B cell (primary cell): ENCODE data around the gene SALL4. TPM values are rescaled to one million over a fixed set of nuclear protein-coding genes. Genes with fewer than 3 reads are reported as not detected.
"Not testable (repeated sequence)": the region's sequence is repeated elsewhere in the genome, so short reads cannot be mapped to it uniquely, and the experiment has no call there.

Experiments
- ATAC-seq: fragments of 200-7000 bp; cut with Tn5 transposase; one replicate; pipeline ENCODE4 v1.10.0; 2021; ENCODE audit warnings: low read depth, mild to moderate bottlenecking, moderate number of reproducible peaks, moderate library complexity
- CTCF ChIA-PET: fragments of 350-600 bp; sonication (Branson Sonifier 250); formaldehyde crosslinking; loops from one replicate; lab custom pipeline; 2021; ENCODE audit warnings: antibody characterized with exemption, inconsistent platforms; lab: Charles Lee
- POLR2A ChIA-PET: fragments of 350-600 bp; sonication (Branson Sonifier 250); formaldehyde crosslinking; loops from one replicate; lab custom pipeline; 2021; ENCODE audit warnings: antibody characterized with exemption; lab: Charles Lee
- DNase-seq: peaks from one replicate; pipeline ENCODE4 v3.0.0; 2013
- H2AFZ ChIP-seq: 2 replicates; pipeline ENCODE4 v1.6.1; 2012; ENCODE audit warnings: mild to moderate bottlenecking, low read depth, low read length; ENCODE audit not compliant: insufficient read depth, poor library complexity, severe bottlenecking
- H3K27ac ChIP-seq, 2 donors: 1 replicate in 1 of 2; 2 replicates in 1 of 2; pipeline ENCODE4 v1.5.1; 2012 to 2013; ENCODE audit warnings: low read length in 2 of 2, mild to moderate bottlenecking in 2 of 2, moderate library complexity in 1 of 2
- H3K27me3 ChIP-seq, 4 experiments: fragments of 200-600 bp in 1 of 4; sonication (generic) in 1 of 4; replicated peaks in 1 of 4; 1 replicate in 2 of 4; 2 replicates in 2 of 4; pipeline versions ENCODE4 v1.6.1 to v1.7.0; 2013 to 2016; ENCODE audit warnings: low read length in 3 of 4, mild to moderate bottlenecking in 2 of 4, mixed read lengths in 1 of 4, moderate library complexity in 1 of 4; ENCODE audit not compliant: insufficient read depth in 4 of 4, control insufficient read depth in 3 of 4; ENCODE audit errors: control extremely low read depth in 1 of 4
- H3K36me3 ChIP-seq, 2 experiments: replicated peaks in 1 of 2; 1 replicate in 1 of 2; 2 replicates in 1 of 2; pipeline versions ENCODE4 v1.6.1 to v1.7.1; 2013; ENCODE audit warnings: low read length in 1 of 2; ENCODE audit not compliant: insufficient read depth in 2 of 2, control insufficient read depth in 1 of 2; ENCODE audit errors: control extremely low read depth in 1 of 2, extremely low read depth in 1 of 2
- H3K4me1 ChIP-seq, 2 donors: fragments of 200-600 bp in 1 of 2; sonication (generic) in 1 of 2; 1 replicate in 1 of 2; 2 replicates in 1 of 2; pipeline versions ENCODE4 v1.5.1 to v1.6.1; 2013 to 2017; ENCODE audit warnings: low read length in 2 of 2; ENCODE audit not compliant: control insufficient read depth in 2 of 2, insufficient read depth in 2 of 2
- H3K4me2 ChIP-seq: replicated peaks from 2 replicates; pipeline ENCODE3; 2012; ENCODE audit warnings: mild to moderate bottlenecking, low read depth, low read length; ENCODE audit not compliant: poor library complexity, severe bottlenecking
- H3K4me3 ChIP-seq, 5 experiments: fragments of 200-600 bp in 1 of 5; sonication (generic) in 1 of 5; 1 replicate in 3 of 5; 2 replicates in 2 of 5; pipeline versions ENCODE4 v1.5.1 to v1.7.0; 2011 to 2016; ENCODE audit warnings: low read length in 4 of 5, mild to moderate bottlenecking in 4 of 5, low read depth in 2 of 5, control low read depth in 1 of 5, moderate library complexity in 1 of 5; ENCODE audit not compliant: insufficient read depth in 1 of 5; ENCODE audit errors: control extremely low read depth in 1 of 5, extremely low read depth in 1 of 5
- H3K79me2 ChIP-seq: fragments of 200-600 bp; sonication (generic); one replicate; pipeline ENCODE4 v1.6.0; 2016; ENCODE audit warnings: low read length; ENCODE audit not compliant: control insufficient read depth, insufficient read depth
- H3K9ac ChIP-seq: fragments of 200-600 bp; sonication (generic); 2 replicates; pipeline ENCODE4 v1.6.1; 2017; ENCODE audit warnings: mild to moderate bottlenecking, low read length, moderate library complexity
- H3K9me3 ChIP-seq, 3 donors: one replicate each; pipeline versions ENCODE4 v1.6.1 to v1.7.1; 2013; ENCODE audit warnings: low read length in 2 of 3; ENCODE audit not compliant: control insufficient read depth in 2 of 3, insufficient read depth in 1 of 3; ENCODE audit errors: control extremely low read depth in 1 of 3
- H4K20me1 ChIP-seq: 2 replicates; pipeline ENCODE4 v1.6.0; 2012; ENCODE audit warnings: mild to moderate bottlenecking, low read length; ENCODE audit not compliant: insufficient read depth, control insufficient read depth, poor library complexity, severe bottlenecking
- H3K27ac Mint-ChIP-seq: one replicate; pipeline ENCODE4 v1.8.0; 2021; ENCODE audit warnings: mixed read lengths
- H3K27me3 Mint-ChIP-seq: one replicate; pipeline ENCODE4 v1.8.0; 2021; ENCODE audit warnings: mixed read lengths
- H3K4me1 Mint-ChIP-seq: one replicate; pipeline ENCODE4 v1.8.0; 2021; ENCODE audit warnings: mixed read lengths
- H3K4me3 Mint-ChIP-seq: one replicate; pipeline ENCODE4 v1.8.0; 2021; ENCODE audit warnings: mixed read lengths
- H3K9me3 Mint-ChIP-seq: one replicate; pipeline ENCODE4 v1.8.0; 2022; ENCODE audit warnings: mixed read lengths; ENCODE audit not compliant: insufficient read depth
- CTCF ChIP-seq: fragments of 200-600 bp; IDR thresholded peaks from one replicate; pipeline ENCODE4 v1.8.0; 2022; ENCODE audit warnings: antibody characterized with exemption, mild to moderate bottlenecking
- EZH2 ChIP-seq: IDR thresholded peaks from 2 replicates; pipeline ENCODE4 v1.6.1; 2012; ENCODE audit warnings: borderline replicate concordance, low read depth, mild to moderate bottlenecking, moderate library complexity, low read length; ENCODE audit not compliant: insufficient read depth, poor library complexity, severe bottlenecking
- WGBS: methylation state at CpG from one replicate; pipeline ENCODE4 v1.1.5; 2013; ENCODE audit warnings: missing lambda C conversion rate; ENCODE audit not compliant: insufficient coverage; 5-methylcytosine and 5-hydroxymethylcytosine counted together
- intact Hi-C: fragments of 100-400 bp; cut with micrococcal nuclease; formaldehyde crosslinking; loops from one replicate; pipeline ENCODE4 v1.10.0; 2022
- polyA plus RNA-seq: library from polyadenylated mRNA; depleted of rRNA; stranded (reverse); fragments of >200 nt; gene quantifications from 2 replicates; pipeline ENCODE4 v1.2.3, GENCODE V29; 2012
- total RNA-seq, 2 donors: library from RNA; stranded (reverse); fragments of 120-200 nt in 1 of 2; gene quantifications; 1 replicate in 1 of 2; 2 replicates in 1 of 2; pipeline versions ENCODE4 v1.2.3 to v1.2.4, GENCODE V29; 2013 to 2022

SALL4 gene
- total and polyA plus RNA-seq, 2 donors (not counting 1 experiment from before 2014, with no cell fraction given): 0.21 TPM; not detected in 1

- no peak for ATAC-seq
- Histone ChIP-seq H3K79me2 (no peaks in the 10 kb centered on the region), H3K36me3 (no peaks in the 10 kb centered on the region), H4K20me1 (no peaks in the 10 kb centered on the region), H3K4me1 (no peaks in the 10 kb centered on the region), H2AFZ (no peak overlapping the region), H3K4me2 (no peak overlapping the region), H3K9ac (no peak overlapping the region), H3K27ac (no peak overlapping the region), H3K4me3 (no peak overlapping the region), H3K27me3 (no peaks in the 10 kb centered on the region), H3K9me3 (no peaks in the 10 kb centered on the region)
- 90% methylated on average over 2 of the region's 4 CpGs for whole genome bisulfite sequencing
- peaks cover 8% of the 10 kb centered on the region for H3K27me3 Mint-ChIP-seq
- no peak for DNase-seq
- TF ChIP-seq CTCF: no peak
- TF ChIP-seq EZH2: no peak
- no peak overlapping the region for H3K4me3 Mint-ChIP-seq
- no peak overlapping the region for H3K27ac Mint-ChIP-seq
- H3K4me1 Mint-ChIP-seq: no peaks in the 10 kb centered on the region
- CTCF ChIA-PET: no interaction called here
- intact Hi-C loops: no loop called here
- no peaks in the 10 kb centered on the region for H3K9me3 Mint-ChIP-seq
- POLR2A ChIA-PET: no interaction called here
These were observed 62.5 kb downstream of the SALL4 start for GRCh38 chr20:51739722-51740249.

GRCh38 chr20:51738877-51739447, 63.4 kb downstream of the SALL4 start:
- TF ChIP-seq CTCF (no peak), EZH2 (no peak)
- no peak overlapping the region for H3K4me2 ChIP-seq

GRCh38 chr20:51738261-51738660, 64.1 kb downstream of the SALL4 start:
- H3K4me3 ChIP-seq, H3K4me3 Mint-ChIP-seq, intact Hi-C loops, H3K4me1 ChIP-seq, H3K27me3 Mint-ChIP-seq, H3K79me2 ChIP-seq, H2AFZ ChIP-seq, H3K9ac ChIP-seq, CTCF ChIA-PET, H4K20me1 ChIP-seq, H3K27ac ChIP-seq, POLR2A ChIA-PET, ATAC-seq, H3K4me2 ChIP-seq, H3K9me3 ChIP-seq, H3K36me3 ChIP-seq, H3K27me3 ChIP-seq, H3K4me1 Mint-ChIP-seq, H3K9me3 Mint-ChIP-seq, DNase-seq: not testable (repeated sequence)
- 94% methylated on average over 15 of the region's 15 CpGs for WGBS
- peak overlapping the region; percentile 10 for H3K27ac Mint-ChIP-seq

More at GRCh38 chr20:51738877-51739447, 63.4 kb downstream of the SALL4 start:
- Histone ChIP-seq H3K27ac (no peak overlapping the region), H3K4me1 (no peaks in the 10 kb centered on the region), H3K9me3 (no peaks in the 10 kb centered on the region), H3K27me3 (no peaks in the 10 kb centered on the region), H3K9ac (no peak overlapping the region), H3K79me2 (no peaks in the 10 kb centered on the region), H4K20me1 (no peaks in the 10 kb centered on the region), H3K4me3 (no peak overlapping the region), H3K36me3 (no peaks in the 10 kb centered on the region), H2AFZ (no peak overlapping the region)
- H3K4me1 Mint-ChIP-seq: no peaks in the 10 kb centered on the region
- DNase-seq (no peak), ATAC-seq (no peak)
- no peaks in the 10 kb centered on the region for H3K9me3 Mint-ChIP-seq
- no peak overlapping the region for H3K4me3 Mint-ChIP-seq
- H3K27me3 Mint-ChIP-seq: peaks cover 8% of the 10 kb centered on the region
- ChIA-PET POLR2A (no interaction called here), CTCF (no interaction called here)
- WGBS: 87% methylated on average over 10 of the region's 12 CpGs
- H3K27ac Mint-ChIP-seq: no peak overlapping the region
- intact Hi-C loops: no loop called here
